Colonic mucosa (tissue), 4 donors: ENCODE results near the gene SLC35A3. TPM values are rescaled to one million over a fixed set of nuclear protein-coding genes. Genes with fewer than 3 reads are reported as not detected.

Source experiments
- DNase-seq: peaks from one replicate; pipeline ENCODE4 v3.0.0-alpha.2; 2020
- H3K27ac ChIP-seq: fragments of 200-600 bp; one replicate; pipeline ENCODE4 v1.8.0; 2021
- H3K27me3 ChIP-seq: fragments of 200-600 bp; one replicate; pipeline ENCODE4 v1.8.0; 2021
- H3K36me3 ChIP-seq: fragments of 200-600 bp; one replicate; pipeline ENCODE4 v1.8.0; 2021
- H3K4me1 ChIP-seq: fragments of 200-600 bp; one replicate; pipeline ENCODE4 v1.8.0; 2021; ENCODE audit warnings: mild to moderate bottlenecking
- H3K4me3 ChIP-seq: fragments of 200-600 bp; one replicate; pipeline ENCODE4 v1.8.0; 2021
- H3K9ac ChIP-seq, 2 donors: one replicate each; pipeline ENCODE4 v1.7.0; 2013; ENCODE audit warnings: control low read depth in 2 of 2, low read depth in 2 of 2, low read length in 2 of 2
- H3K9me3 ChIP-seq: fragments of 200-600 bp; one replicate; pipeline ENCODE4 v1.8.0; 2021
- CTCF ChIP-seq: fragments of 200-600 bp; IDR thresholded peaks from one replicate; pipeline ENCODE4 v1.8.0; 2022; ENCODE audit warnings: antibody characterized with exemption, mild to moderate bottlenecking
- intact Hi-C: fragments of 100-400 bp; cut with DNase I; formaldehyde crosslinking; loops from one replicate; pipeline ENCODE4 v1.14.1; 2022
- total RNA-seq, 2 donors: library from RNA; stranded (reverse); fragmentation: NEBNext Ultra II Directional in 1 of 2; extraction: Animal tissue kit (Norgen Biotek cat#: 25700) in 1 of 2; gene quantifications; one replicate each; pipeline ENCODE4 v1.2.1, GENCODE V29; 2021
- donor health status: healthy.
- donor health status: DM: no; HTN: no; CAD: no.
- donor health status: DM: no; HTN: no; CAD: no.

SLC35A3 gene
- total RNA-seq, 2 donors from 2014 or later: 122 to 206 TPM

- intact Hi-C loops: no loop called here
- Histone ChIP-seq H3K9me3 (no peaks in the 10 kb centered on the region), H3K4me3 (no peak overlapping the region), H3K27me3 (no peaks in the 10 kb centered on the region), H3K4me1 (no peaks in the 10 kb centered on the region), H3K9ac (no peak overlapping the region), H3K27ac (no peak overlapping the region), H3K36me3 (no peaks in the 10 kb centered on the region)
- no peak for DNase-seq
- TF ChIP-seq CTCF: no peak
Observed at GRCh38 chr1:100019220-100019619, 49.4 kb downstream of the SLC35A3 start.

GRCh38 chr1:100023482-100023881 lies 53.7 kb downstream of the SLC35A3 start:
- Histone ChIP-seq H3K36me3 (no peaks in the 10 kb centered on the region), H3K4me3 (no peak overlapping the region), H3K9ac (no peak overlapping the region), H3K27me3 (no peaks in the 10 kb centered on the region), H3K4me1 (no peaks in the 10 kb centered on the region), H3K9me3 (no peaks in the 10 kb centered on the region), H3K27ac (no peak overlapping the region)
- intact Hi-C loops: no loop called here
- DNase-seq: no peak
- no peak for TF ChIP-seq CTCF

GRCh38 chr1:100027212-100027611 lies 57.4 kb downstream of the SLC35A3 start:
- TF ChIP-seq CTCF: no peak
- no peaks in the 10 kb centered on the region for H3K27me3 ChIP-seq
- intact Hi-C loops: no loop called here
- no peak overlapping the region for H3K9ac ChIP-seq
- H3K4me3 ChIP-seq: no peak overlapping the region
- no peaks in the 10 kb centered on the region for H3K36me3 ChIP-seq
- H3K9me3 ChIP-seq: no peaks in the 10 kb centered on the region
- no peaks in the 10 kb centered on the region for H3K4me1 ChIP-seq
- H3K27ac ChIP-seq: no peak overlapping the region
- no peak for DNase-seq

GRCh38 chr1:100028765-100029164 lies 59.0 kb downstream of the SLC35A3 start:
- Histone ChIP-seq H3K9ac (no peak overlapping the region), H3K36me3 (no peaks in the 10 kb centered on the region), H3K4me1 (no peaks in the 10 kb centered on the region), H3K9me3 (no peaks in the 10 kb centered on the region), H3K27me3 (no peaks in the 10 kb centered on the region), H3K4me3 (no peak overlapping the region), H3K27ac (no peak overlapping the region)
- intact Hi-C loops: no loop called here
- TF ChIP-seq CTCF: no peak
- no peak for DNase-seq

- intact Hi-C loops: loop anchor here (10.0 kb wide), 3 partner anchors 70 to 420 kb away; partner anchors contain the start of gene SLC35A3
- Histone ChIP-seq H3K27me3 (no peaks in the 10 kb centered on the region), H3K27ac (no peak overlapping the region), H3K4me3 (no peak overlapping the region), H3K36me3 (no peaks in the 10 kb centered on the region), H3K9ac (no peak overlapping the region), H3K9me3 (no peaks in the 10 kb centered on the region), H3K4me1 (no peaks in the 10 kb centered on the region)
- no peak for TF ChIP-seq CTCF
- DNase-seq: no peak
Observed at GRCh38 chr1:100034470-100034869, 64.7 kb downstream of the SLC35A3 start.

- no peak for TF ChIP-seq CTCF
- Histone ChIP-seq H3K36me3 (no peaks in the 10 kb centered on the region), H3K9me3 (no peaks in the 10 kb centered on the region), H3K27ac (no peak overlapping the region), H3K9ac (no peak overlapping the region), H3K4me3 (no peak overlapping the region), H3K4me1 (no peaks in the 10 kb centered on the region), H3K27me3 (no peaks in the 10 kb centered on the region)
- no peak for DNase-seq
- intact Hi-C loops: loop anchor here (10.0 kb wide), 3 partner anchors 70 to 420 kb away; partner anchors contain the start of gene SLC35A3
Observed at GRCh38 chr1:100035214-100035613, 65.4 kb downstream of the SLC35A3 start.
